OCI-LY1 (cell line): Measurements from ENCODE around the gene MYL3.

Experiments
- H2AFZ ChIP-seq: fragments of 200-600 bp; sonication (generic), shearing (Covaris generic); 2 replicates; pipeline ENCODE4 v1.6.0; 2014; ENCODE audit warnings: antibody characterized with exemption, mild to moderate bottlenecking, low read length
- H3F3A ChIP-seq: fragments of 200-600 bp; sonication (generic), shearing (Covaris generic); 2 replicates; pipeline ENCODE4 v1.6.0; 2014; ENCODE audit warnings: mild to moderate bottlenecking, antibody characterized with exemption, low read length, moderate library complexity; ENCODE audit not compliant: insufficient read depth
- H3K27ac ChIP-seq: fragments of 200-600 bp; sonication (generic); 2 replicates; pipeline ENCODE4 v1.5.1; 2014; ENCODE audit warnings: low read length, mixed run types, mild to moderate bottlenecking, low read depth; ENCODE audit not compliant: poor library complexity, severe bottlenecking
- H3K27me3 ChIP-seq: fragments of 200-600 bp; sonication (generic); 2 replicates; pipeline ENCODE4 v1.6.0; 2014; ENCODE audit warnings: antibody characterized with exemption, mild to moderate bottlenecking, low read length, moderate library complexity; ENCODE audit not compliant: insufficient read depth
- H3K36me3 ChIP-seq: fragments of 200-600 bp; sonication (generic); 2 replicates; pipeline ENCODE4 v1.6.1; 2014; ENCODE audit warnings: mild to moderate bottlenecking, antibody characterized with exemption, low read length, moderate library complexity, mixed read lengths; ENCODE audit not compliant: insufficient read depth
- H3K4me1 ChIP-seq: fragments of 200-600 bp; sonication (generic); 2 replicates; pipeline ENCODE4 v1.5.1; 2014; ENCODE audit warnings: mild to moderate bottlenecking, low read length, moderate library complexity; ENCODE audit not compliant: insufficient read depth, severe bottlenecking
- H3K4me2 ChIP-seq: fragments of 200-600 bp; sonication (generic), shearing (Covaris generic); 2 replicates; pipeline ENCODE4 v1.6.1; 2014; ENCODE audit warnings: low read length
- H3K4me3 ChIP-seq: fragments of 200-600 bp; sonication (generic); 2 replicates; pipeline ENCODE4 v1.5.1; 2014; ENCODE audit warnings: low read length, low read depth, mild to moderate bottlenecking, mixed read lengths; ENCODE audit not compliant: poor library complexity, severe bottlenecking
- H3K79me2 ChIP-seq: fragments of 200-600 bp; shearing (Covaris generic); 2 replicates; pipeline ENCODE4 v1.6.1; 2016; ENCODE audit warnings: mixed run types, low read length, mixed read lengths; ENCODE audit not compliant: insufficient read depth
- H3K9ac ChIP-seq: fragments of 200-600 bp; sonication (generic), shearing (Covaris generic); 2 replicates; pipeline ENCODE4 v1.6.1; 2014; ENCODE audit warnings: mild to moderate bottlenecking, low read length, mixed read lengths
- H3K9me2 ChIP-seq: fragments of 200-600 bp; sonication (generic), shearing (Covaris generic); 2 replicates; pipeline ENCODE4 v1.6.1; 2014; ENCODE audit warnings: low read depth, mild to moderate bottlenecking, low read length, mixed read lengths
- H3K9me3 ChIP-seq: fragments of 200-600 bp; shearing (Covaris generic); 2 replicates; pipeline ENCODE4 v1.6.1; 2014; ENCODE audit warnings: low read length, mixed read lengths
- H4K20me1 ChIP-seq: fragments of 200-600 bp; sonication (generic), shearing (Covaris generic); 2 replicates; pipeline ENCODE4 v1.6.0; 2016; ENCODE audit warnings: mild to moderate bottlenecking, low read length; ENCODE audit not compliant: insufficient read depth
- EZH2 ChIP-seq: fragments of 200-600 bp; sonication (generic), shearing (Covaris generic); IDR thresholded peaks from 2 replicates; pipeline ENCODE4 v1.8.0; 2017; ENCODE audit warnings: borderline replicate concordance, mixed run types, mild to moderate bottlenecking, antibody characterized with exemption, low read length, moderate library complexity, mixed read lengths
- TF ChIP-seq, protein P1 (sequence below): fragments of 200-600 bp; sonication (generic), shearing (Covaris generic); IDR thresholded peaks from 2 replicates; pipeline ENCODE4 v1.5.1; 2017; ENCODE audit warnings: mild to moderate bottlenecking, antibody characterized with exemption, low read length, moderate library complexity, mixed read lengths

Gene MYL3

DNA sequence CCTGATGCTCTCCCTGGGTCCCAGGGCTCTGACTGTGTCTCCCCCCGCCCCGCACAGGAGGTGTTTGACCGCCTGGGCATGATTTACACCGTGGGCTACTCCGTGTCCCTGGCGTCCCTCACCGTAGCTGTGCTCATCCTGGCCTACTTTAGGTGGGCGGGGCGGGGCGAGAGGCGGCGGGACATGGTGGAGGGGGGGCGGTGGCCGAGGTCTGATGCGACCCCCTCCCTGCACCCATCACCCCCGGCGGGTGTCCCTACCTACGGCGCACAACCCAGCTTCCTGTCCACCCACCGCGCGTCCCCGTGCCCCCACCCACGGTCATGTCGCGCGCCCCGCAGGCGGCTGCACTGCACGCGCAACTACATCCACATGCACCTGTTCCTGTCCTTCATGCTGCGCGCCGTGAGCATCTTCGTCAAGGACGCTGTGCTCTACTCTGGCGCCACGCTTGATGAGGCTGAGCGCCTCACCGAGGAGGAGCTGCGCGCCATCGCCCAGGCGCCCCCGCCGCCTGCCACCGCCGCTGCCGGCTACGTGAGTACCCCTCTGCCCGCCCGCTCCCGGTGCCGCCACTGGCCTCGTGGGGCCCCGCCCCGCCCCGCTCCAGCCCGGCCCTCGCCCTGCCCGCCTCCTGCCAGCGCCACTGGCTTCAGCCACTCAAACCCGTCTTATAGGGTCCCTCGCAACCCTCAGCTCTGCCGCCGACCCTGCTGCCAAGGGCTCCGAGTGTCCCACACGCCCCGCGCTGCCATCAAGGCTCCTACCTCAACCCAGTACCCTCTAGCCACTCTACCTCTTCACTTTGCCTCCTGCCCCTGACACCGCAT lies 35.3 kb upstream of the MYL3 start:
- H3K9ac ChIP-seq: no peak overlapping the region
- H4K20me1 ChIP-seq: no peaks in the 10 kb centered on the region
- no peaks in the 10 kb centered on the region for H3K9me2 ChIP-seq
- no peaks in the 10 kb centered on the region for H3K79me2 ChIP-seq
- H3K9me3 ChIP-seq: no peaks in the 10 kb centered on the region
- 0 out of 2 replicates have a peak, but pooled peaks cover 4% of the 10 kb centered on the region for H3K27me3 ChIP-seq
- H3K4me3 ChIP-seq: peak overlapping the region; percentile 5
- no peaks in the 10 kb centered on the region for H3F3A ChIP-seq
- H3K4me1 ChIP-seq: no peaks in the 10 kb centered on the region
- TF ChIP-seq, protein P1, sequence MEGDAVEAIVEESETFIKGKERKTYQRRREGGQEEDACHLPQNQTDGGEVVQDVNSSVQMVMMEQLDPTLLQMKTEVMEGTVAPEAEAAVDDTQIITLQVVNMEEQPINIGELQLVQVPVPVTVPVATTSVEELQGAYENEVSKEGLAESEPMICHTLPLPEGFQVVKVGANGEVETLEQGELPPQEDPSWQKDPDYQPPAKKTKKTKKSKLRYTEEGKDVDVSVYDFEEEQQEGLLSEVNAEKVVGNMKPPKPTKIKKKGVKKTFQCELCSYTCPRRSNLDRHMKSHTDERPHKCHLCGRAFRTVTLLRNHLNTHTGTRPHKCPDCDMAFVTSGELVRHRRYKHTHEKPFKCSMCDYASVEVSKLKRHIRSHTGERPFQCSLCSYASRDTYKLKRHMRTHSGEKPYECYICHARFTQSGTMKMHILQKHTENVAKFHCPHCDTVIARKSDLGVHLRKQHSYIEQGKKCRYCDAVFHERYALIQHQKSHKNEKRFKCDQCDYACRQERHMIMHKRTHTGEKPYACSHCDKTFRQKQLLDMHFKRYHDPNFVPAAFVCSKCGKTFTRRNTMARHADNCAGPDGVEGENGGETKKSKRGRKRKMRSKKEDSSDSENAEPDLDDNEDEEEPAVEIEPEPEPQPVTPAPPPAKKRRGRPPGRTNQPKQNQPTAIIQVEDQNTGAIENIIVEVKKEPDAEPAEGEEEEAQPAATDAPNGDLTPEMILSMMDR: no peak
- no peak for TF ChIP-seq EZH2
- no peaks in the 10 kb centered on the region for H3K36me3 ChIP-seq
- H2AFZ ChIP-seq: no peak overlapping the region
- no peak overlapping the region for H3K27ac ChIP-seq
- H3K4me2 ChIP-seq: peak overlapping the region; percentile 47; the same call in 1 of the 2 replicates

DNA sequence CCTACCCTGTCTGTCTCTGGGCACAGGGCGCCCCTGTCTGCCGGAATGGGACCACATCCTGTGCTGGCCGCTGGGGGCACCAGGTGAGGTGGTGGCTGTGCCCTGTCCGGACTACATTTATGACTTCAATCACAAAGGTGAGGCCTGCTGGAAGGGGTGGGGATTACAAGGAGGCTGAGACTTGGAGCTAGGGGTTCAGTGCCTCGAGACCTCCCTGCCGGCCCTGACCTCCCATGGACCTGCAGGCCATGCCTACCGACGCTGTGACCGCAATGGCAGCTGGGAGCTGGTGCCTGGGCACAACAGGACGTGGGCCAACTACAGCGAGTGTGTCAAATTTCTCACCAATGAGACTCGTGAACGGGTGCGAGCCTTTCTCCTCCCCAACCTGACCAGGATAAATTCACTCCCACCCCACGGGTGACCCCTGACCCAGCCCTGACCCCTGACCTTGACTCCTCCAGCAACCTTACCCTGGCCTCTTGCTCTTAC lies 34.6 kb upstream of the MYL3 start:
- H3K27ac ChIP-seq: no peak overlapping the region
- H3K79me2 ChIP-seq: no peaks in the 10 kb centered on the region
- no peaks in the 10 kb centered on the region for H3K9me3 ChIP-seq
- H3K9ac ChIP-seq: no peak overlapping the region
- 0 out of 2 replicates have a peak, but pooled peaks cover 4% of the 10 kb centered on the region for H3K27me3 ChIP-seq
- no peaks in the 10 kb centered on the region for H4K20me1 ChIP-seq
- no peaks in the 10 kb centered on the region for H3F3A ChIP-seq
- peak overlapping the region; percentile 47; the same call in 1 of the 2 replicates for H3K4me2 ChIP-seq
- TF ChIP-seq, protein P1: peak; percentile 52
- no peak for TF ChIP-seq EZH2
- peak overlapping the region; percentile 5 for H3K4me3 ChIP-seq
- H3K9me2 ChIP-seq: no peaks in the 10 kb centered on the region
- H3K36me3 ChIP-seq: no peaks in the 10 kb centered on the region
- H3K4me1 ChIP-seq: no peaks in the 10 kb centered on the region
- no peak overlapping the region for H2AFZ ChIP-seq

DNA sequence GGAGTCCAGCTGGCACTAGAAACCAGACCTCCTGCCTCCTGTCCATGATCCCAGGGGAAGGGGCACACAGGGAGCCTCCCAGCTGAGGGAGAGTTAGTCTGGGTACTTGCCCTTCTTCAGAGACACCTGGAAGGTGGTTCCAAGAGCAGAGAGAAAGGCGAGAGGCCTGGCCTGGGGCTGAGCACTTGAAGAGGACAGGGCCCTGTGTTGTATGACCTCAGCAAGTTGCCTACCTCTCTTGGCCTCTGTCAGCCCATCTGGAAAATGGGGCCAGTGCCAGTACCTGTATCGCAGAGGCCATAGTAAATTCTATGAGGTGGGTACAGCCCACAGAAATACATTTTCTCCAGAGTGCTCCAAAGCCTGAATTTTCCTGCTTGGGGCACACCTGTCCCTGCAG lies 33.8 kb upstream of the MYL3 start:
- H3K27ac ChIP-seq: no peak overlapping the region
- H4K20me1 ChIP-seq: no peaks in the 10 kb centered on the region
- H3K9ac ChIP-seq: no peak overlapping the region
- no peak overlapping the region for H3K4me2 ChIP-seq
- no peaks in the 10 kb centered on the region for H3K79me2 ChIP-seq
- H3K4me3 ChIP-seq: no peak overlapping the region
- H2AFZ ChIP-seq: no peak overlapping the region
- no peaks in the 10 kb centered on the region for H3F3A ChIP-seq
- no peaks in the 10 kb centered on the region for H3K9me3 ChIP-seq
- H3K9me2 ChIP-seq: no peaks in the 10 kb centered on the region
- H3K27me3 ChIP-seq: 0 out of 2 replicates have a peak, but pooled peaks cover 4% of the 10 kb centered on the region
- H3K4me1 ChIP-seq: no peaks in the 10 kb centered on the region
- TF ChIP-seq, protein P1: no peak
- no peak for TF ChIP-seq EZH2
- no peaks in the 10 kb centered on the region for H3K36me3 ChIP-seq
